ENCODE data around the gene ZFY. TPM values are rescaled to one million over a fixed set of nuclear protein-coding genes. Genes with fewer than 3 reads are reported as not detected.

ZFY gene
- total and polyA plus RNA-seq, 2 of the 13 experiments (the other 11 are each of a cell fraction or from before 2014, with no cell fraction given) = 3.3 to 17.1 TPM

DNA sequence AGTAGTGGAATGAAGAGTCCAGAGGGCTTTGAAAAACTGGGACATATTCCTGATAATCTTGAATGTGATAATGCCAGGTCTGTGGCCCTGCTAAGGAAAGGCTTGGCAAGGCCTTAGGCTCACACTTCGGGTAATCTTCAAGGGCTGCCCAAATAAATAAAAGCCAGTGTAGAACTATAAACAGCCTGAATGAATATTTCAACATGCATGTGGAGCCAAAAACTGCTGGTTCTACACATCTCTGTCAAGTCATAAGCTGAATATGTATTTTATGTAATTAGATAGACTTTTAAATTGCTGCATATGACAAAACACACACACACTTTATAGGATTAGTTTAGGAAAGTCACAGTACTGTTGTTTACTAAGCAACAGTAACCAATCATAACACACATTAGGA, 30.4 kb downstream of the ZFY start:
- FAIRE-seq (no peak), DNase-seq (ENCODE audit: low spot score) (no peak), ATAC-seq (no peak)
- ChIA-PET CTCF (ENCODE audit: low intra/inter-chr PET ratio, low total read pairs) (no interaction called here), POLR2A (no interaction called here)
- Histone ChIP-seq H3K4me3 (replicated peaks in 1 of 3; ENCODE audit: insufficient read depth in 1 of 3, low read depth in 2 of 3, low read length in 3 of 3) (no peak overlapping the region), H4K20me1 (ENCODE audit: insufficient read depth, low read length) (no peaks in the 10 kb centered on the region), H3K79me2 (ENCODE audit: insufficient read depth, low read length) (peaks cover 5% of the 10 kb centered on the region), H3K27ac (ENCODE audit: extremely low read length, insufficient read depth, low read length) (no peak overlapping the region), H3K4me1 (ENCODE audit: insufficient read depth, low read length) (no peaks in the 10 kb centered on the region), H3K4me2 (ENCODE audit: low read depth, low read length) (no peak overlapping the region), H3K9me3 (ENCODE audit: low read length) (no peaks in the 10 kb centered on the region), H3K9ac (ENCODE audit: insufficient read depth, low read depth, low read length) (no peak overlapping the region), H3K36me3 (replicated peaks in 1 of 2; ENCODE audit: control insufficient read depth in 1 of 2, insufficient read depth in 2 of 2, low read length in 2 of 2) (peaks cover 0 to 2% of the 10 kb centered on the region in 2 experiments; a peak in 1 of 5 replicates), H2AFZ (ENCODE audit: low read length) (no peak overlapping the region), H3K27me3 (ENCODE audit: control insufficient read depth in 1 of 2, insufficient read depth in 2 of 2, low read length in 2 of 2) (no peaks in the 10 kb centered on the region)
- intact Hi-C loops (cut with micrococcal nuclease; ENCODE audit: unreplicated experiment) (no loop called here), in situ Hi-C loops (cut with HindIII; ENCODE audit: extremely low pct_ligation_motif_present, low pct_unique_long_range_greater_than_20kb) (no loop called here)
- no CpG with 5 or more reads among the region's 1 CpG for WGBS (ENCODE audit: low lambda C conversion rate)
- no TSS peak for BruUV-seq (replicated peaks)
- TF ChIP-seq, protein P1, sequence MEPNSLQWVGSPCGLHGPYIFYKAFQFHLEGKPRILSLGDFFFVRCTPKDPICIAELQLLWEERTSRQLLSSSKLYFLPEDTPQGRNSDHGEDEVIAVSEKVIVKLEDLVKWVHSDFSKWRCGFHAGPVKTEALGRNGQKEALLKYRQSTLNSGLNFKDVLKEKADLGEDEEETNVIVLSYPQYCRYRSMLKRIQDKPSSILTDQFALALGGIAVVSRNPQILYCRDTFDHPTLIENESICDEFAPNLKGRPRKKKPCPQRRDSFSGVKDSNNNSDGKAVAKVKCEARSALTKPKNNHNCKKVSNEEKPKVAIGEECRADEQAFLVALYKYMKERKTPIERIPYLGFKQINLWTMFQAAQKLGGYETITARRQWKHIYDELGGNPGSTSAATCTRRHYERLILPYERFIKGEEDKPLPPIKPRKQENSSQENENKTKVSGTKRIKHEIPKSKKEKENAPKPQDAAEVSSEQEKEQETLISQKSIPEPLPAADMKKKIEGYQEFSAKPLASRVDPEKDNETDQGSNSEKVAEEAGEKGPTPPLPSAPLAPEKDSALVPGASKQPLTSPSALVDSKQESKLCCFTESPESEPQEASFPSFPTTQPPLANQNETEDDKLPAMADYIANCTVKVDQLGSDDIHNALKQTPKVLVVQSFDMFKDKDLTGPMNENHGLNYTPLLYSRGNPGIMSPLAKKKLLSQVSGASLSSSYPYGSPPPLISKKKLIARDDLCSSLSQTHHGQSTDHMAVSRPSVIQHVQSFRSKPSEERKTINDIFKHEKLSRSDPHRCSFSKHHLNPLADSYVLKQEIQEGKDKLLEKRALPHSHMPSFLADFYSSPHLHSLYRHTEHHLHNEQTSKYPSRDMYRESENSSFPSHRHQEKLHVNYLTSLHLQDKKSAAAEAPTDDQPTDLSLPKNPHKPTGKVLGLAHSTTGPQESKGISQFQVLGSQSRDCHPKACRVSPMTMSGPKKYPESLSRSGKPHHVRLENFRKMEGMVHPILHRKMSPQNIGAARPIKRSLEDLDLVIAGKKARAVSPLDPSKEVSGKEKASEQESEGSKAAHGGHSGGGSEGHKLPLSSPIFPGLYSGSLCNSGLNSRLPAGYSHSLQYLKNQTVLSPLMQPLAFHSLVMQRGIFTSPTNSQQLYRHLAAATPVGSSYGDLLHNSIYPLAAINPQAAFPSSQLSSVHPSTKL (CRISPR knock-in tag; IDR thresholded peaks at IDR 0.05) = no peak
- TF ChIP-seq NAIF1 (CRISPR knock-in tag; IDR thresholded peaks at IDR 0.05; ENCODE audit: borderline replicate concordance) (no peak), DR1 (CRISPR knock-in tag; IDR thresholded peaks at IDR 0.05) (no peak), ZNF766 (CRISPR knock-in tag; IDR thresholded peaks at IDR 0.05; ENCODE audit: borderline replicate concordance) (no peak), ELF3 (CRISPR knock-in tag; IDR thresholded peaks at IDR 0.05) (no peak), BCL6 (CRISPR knock-in tag; IDR thresholded peaks at IDR 0.05) (no peak), ZNF713 (CRISPR knock-in tag; IDR thresholded peaks at IDR 0.05) (no peak), ISL2 (CRISPR knock-in tag; IDR thresholded peaks at IDR 0.05) (no peak), NR2F6 (IDR thresholded peaks at IDR 0.05) (no peak), NR2F6 (CRISPR knock-in tag; IDR thresholded peaks at IDR 0.05) (no peak), MTA3 (CRISPR knock-in tag; IDR thresholded peaks at IDR 0.05) (no peak), ZNF484 (CRISPR knock-in tag; IDR thresholded peaks at IDR 0.05; ENCODE audit: borderline replicate concordance, low read depth) (no peak), JDP2 (CRISPR knock-in tag; IDR thresholded peaks at IDR 0.05; ENCODE audit: borderline replicate concordance) (no peak), CC2D1A (CRISPR knock-in tag; IDR thresholded peaks at IDR 0.05) (no peak)
- TF ChIP-seq, protein P2, sequence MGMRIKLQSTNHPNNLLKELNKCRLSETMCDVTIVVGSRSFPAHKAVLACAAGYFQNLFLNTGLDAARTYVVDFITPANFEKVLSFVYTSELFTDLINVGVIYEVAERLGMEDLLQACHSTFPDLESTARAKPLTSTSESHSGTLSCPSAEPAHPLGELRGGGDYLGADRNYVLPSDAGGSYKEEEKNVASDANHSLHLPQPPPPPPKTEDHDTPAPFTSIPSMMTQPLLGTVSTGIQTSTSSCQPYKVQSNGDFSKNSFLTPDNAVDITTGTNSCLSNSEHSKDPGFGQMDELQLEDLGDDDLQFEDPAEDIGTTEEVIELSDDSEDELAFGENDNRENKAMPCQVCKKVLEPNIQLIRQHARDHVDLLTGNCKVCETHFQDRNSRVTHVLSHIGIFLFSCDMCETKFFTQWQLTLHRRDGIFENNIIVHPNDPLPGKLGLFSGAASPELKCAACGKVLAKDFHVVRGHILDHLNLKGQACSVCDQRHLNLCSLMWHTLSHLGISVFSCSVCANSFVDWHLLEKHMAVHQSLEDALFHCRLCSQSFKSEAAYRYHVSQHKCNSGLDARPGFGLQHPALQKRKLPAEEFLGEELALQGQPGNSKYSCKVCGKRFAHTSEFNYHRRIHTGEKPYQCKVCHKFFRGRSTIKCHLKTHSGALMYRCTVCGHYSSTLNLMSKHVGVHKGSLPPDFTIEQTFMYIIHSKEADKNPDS (CRISPR knock-in tag; IDR thresholded peaks at IDR 0.05) = no peak
- TF ChIP-seq, protein P3, sequence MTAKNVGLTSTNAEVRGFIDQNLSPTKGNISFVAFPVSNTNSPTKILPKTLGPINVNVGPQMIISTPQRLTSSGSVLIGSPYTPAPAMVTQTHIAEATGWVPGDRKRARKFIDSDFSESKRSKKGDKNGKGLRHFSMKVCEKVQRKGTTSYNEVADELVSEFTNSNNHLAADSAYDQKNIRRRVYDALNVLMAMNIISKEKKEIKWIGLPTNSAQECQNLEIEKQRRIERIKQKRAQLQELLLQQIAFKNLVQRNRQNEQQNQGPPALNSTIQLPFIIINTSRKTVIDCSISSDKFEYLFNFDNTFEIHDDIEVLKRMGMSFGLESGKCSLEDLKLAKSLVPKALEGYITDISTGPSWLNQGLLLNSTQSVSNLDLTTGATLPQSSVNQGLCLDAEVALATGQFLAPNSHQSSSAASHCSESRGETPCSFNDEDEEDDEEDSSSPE (CRISPR knock-in tag; IDR thresholded peaks at IDR 0.05) = no peak
- TF ChIP-seq, protein P4, sequence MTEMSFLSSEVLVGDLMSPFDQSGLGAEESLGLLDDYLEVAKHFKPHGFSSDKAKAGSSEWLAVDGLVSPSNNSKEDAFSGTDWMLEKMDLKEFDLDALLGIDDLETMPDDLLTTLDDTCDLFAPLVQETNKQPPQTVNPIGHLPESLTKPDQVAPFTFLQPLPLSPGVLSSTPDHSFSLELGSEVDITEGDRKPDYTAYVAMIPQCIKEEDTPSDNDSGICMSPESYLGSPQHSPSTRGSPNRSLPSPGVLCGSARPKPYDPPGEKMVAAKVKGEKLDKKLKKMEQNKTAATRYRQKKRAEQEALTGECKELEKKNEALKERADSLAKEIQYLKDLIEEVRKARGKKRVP (CRISPR knock-in tag; IDR thresholded peaks at IDR 0.05) = no peak

All from HepG2 (cell line).